ENCODE results near the gene ZDHHC15.
A peak's percentile ranks its signal among the peaks of the same experiment; 100 is the strongest.
"Not testable (repeated sequence)": the region's sequence is repeated elsewhere in the genome, so short reads cannot be mapped to it uniquely, and the experiment has no call there.

The ZDHHC15 gene, protein sequence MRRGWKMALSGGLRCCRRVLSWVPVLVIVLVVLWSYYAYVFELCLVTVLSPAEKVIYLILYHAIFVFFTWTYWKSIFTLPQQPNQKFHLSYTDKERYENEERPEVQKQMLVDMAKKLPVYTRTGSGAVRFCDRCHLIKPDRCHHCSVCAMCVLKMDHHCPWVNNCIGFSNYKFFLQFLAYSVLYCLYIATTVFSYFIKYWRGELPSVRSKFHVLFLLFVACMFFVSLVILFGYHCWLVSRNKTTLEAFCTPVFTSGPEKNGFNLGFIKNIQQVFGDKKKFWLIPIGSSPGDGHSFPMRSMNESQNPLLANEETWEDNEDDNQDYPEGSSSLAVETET

DNA sequence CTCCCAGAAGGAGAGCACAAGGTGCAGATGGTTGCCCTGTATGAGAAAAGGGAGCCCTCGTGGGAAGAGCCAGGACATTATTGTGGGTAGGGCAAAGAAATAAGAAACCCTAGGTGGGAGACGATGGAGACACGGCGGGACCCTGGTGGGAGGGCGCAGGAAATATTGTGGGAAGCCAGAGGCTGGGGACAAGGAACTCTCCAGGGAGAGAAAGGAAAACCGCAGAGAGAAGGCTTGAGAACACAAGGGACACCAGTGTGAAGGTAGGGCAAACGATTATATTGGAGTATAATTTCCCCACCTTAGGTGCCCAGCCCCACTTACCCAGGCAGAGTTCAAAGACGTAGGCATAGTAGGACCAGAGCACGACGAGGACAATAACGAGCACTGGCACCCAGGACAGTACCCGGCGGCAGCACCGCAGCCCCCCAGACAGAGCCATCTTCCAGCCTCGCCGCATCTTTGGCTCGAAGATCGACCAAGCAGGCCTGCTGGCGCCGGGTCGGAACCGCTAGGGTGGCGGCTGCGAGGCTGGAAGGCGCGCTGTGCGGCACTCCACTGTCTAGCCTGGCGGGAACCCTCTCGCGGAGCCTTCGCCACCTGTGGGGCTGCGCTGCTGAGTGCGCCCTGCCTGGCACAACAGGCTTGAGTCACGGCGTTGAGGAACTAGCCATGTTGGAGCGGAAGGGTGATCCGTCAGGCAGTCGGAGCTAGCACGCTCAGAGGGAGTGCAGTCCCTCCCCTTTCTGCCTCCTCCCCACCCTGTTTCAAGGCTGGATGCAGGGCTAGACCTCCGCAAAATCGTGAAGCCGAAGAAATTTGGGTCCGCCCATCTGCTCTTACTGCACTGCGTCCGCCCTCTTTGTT lies at the start of gene ZDHHC15:
TSS of gene ZDHHC15 (minus strand) at position 473 of the 867 bp plus-strand sequence. CDS start at position 460, 13 bp downstream.
- peak; percentile 30 for DNase-seq

GRCh38 chrX:75560544-75560943 lies 37.7 kb upstream of the ZDHHC15 start:
- not testable (repeated sequence) for DNase-seq

DNA sequence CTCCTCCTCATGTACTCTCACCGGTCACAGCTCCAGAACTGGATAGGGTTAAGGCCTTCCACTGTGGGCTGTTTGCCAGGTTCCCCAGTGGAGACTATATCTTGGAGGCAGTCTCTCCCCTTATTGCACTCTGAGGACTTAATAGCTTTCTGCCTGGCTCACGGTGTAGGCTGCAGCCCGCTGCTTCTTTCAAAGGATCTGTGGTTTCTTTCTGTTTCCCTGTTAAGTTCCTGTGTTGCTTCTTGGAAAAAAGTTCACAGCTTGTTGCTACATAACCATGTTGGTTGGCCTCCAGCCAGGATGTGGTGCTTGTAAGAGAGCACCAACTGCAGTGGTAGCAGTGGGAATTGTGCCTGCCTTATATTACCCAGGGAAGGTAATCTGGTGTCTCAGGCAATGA lies 24.9 kb upstream of the ZDHHC15 start:
- DNase-seq: no peak

DNA sequence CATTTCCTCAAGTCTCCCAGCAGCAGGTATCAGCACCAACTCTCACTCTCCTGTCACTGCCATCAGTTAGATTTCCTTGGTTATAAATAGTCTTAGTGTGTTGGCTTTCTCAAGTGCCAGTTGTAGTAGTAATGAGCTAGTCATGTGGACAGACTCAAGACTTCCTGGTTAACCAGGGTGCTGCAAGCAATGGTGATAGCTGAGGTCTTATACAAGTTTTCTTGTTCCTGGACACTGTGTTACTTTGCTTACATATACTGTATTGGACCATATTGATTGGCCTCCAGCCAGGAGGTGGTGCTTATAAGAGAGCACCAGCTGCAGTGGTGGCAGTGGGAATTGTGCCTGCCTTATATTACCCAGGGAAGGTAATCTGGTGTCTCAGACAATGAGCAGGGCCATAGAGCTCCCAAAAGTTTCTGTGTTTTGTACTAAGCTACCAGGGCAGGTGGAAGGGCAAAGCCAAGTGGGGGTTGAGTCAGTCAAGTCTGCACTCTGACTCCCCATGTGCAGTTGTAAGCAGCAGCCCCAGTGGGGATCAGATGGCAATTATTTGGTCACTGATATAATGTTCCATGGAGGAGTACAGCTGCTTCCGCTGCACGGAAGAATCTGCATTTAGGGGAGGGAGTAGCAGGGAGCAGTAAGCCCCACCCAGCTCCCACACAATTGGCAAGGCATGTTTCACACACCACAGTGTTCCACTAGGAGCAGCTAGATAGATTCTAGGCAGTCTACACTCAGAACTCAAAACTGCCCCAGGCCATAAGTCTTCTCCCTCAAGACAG lies 24.1 kb upstream of the ZDHHC15 start:
- DNase-seq: no peak

GRCh38 chrX:75544786-75545185 lies 21.9 kb upstream of the ZDHHC15 start:
- DNase-seq: no peak

GRCh38 chrX:75483933-75484332 lies 38.9 kb downstream of the ZDHHC15 start:
- DNase-seq: no peak

DNA sequence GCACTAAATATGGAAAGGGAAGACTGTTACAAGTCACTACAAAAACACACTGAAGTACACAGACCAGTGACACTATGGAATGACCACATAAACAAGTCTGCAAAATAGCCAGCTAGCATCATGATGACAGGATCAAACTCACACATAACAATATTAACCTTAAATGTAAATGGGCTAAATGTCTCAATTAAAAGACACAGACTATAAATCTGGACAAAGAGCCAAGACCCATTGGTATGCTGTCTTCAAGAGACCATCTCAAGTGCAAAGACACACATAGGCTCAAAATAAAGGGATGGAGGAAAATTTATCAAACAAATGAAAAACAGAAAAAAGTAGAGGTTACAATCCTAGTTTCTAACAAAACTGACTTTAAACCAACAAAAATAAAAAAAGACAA lies 61.1 kb downstream of the ZDHHC15 start:
- not testable (repeated sequence) for DNase-seq

DNA sequence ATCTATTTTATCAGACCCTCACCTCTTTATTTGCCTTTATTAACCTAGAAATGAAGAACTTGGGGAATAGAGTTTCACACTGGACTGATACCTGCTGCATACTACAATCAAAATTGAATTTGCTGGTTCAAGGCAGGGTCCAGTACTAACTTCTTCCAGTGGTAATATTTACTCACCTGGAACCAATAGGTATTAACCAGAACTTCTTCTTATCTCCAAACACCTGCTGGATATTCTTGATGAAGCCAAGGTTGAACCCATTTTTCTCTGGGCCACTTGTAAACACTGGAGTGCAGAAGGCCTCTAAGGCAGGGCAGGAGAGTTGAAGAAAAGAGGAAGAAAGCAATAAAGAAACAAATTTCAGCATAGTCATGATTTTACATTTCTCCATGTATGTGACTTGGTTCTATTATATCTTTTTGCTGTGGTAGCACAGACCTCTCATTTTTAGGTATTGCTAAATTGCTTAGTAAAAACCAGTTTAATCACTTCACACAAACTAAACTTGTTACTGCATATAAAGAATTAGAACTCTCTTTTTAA lies 101.1 kb downstream of the ZDHHC15 start:
- no peak for DNase-seq

DNA sequence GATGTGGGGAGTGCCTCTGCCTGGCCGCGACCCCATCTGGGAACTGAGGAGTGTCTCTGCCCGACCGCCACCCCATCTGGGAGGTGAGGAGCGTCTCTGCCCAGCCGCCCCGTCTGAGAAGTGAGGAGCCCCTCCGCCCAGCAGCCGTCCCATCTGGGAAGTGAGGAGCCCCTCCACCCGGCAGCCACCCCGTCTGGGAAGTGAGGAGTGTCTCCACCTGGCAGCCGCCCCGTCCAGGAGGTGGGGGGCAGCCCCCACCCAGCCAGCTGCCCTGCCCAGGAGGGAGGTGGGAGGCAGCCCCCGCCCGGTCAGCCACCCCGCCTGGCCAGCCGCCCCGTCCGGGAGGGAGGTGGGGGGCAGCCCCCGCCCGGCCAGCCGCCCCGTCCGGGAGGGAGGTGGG lies 115.7 kb downstream of the ZDHHC15 start:
- not testable (repeated sequence) for DNase-seq

DNA sequence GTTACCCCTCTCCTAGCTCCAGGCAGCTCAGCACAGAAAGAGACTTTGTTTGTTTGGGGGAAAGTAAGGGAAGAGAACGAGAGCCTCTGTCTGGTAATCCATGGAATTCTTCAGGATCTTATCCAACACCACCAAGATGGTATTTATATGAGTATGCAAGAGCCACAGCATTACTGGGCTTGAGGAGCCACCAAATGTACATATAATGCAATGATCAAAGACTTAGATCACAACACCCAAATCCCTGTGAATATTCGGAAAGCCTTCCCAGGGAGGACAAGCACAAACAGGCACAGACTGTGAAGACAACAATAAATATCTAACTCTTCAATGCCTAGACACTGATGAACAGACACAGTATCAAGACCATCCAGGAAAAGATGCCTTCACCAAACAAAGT lies 132.4 kb downstream of the ZDHHC15 start:
- DNase-seq: no peak

DNA sequence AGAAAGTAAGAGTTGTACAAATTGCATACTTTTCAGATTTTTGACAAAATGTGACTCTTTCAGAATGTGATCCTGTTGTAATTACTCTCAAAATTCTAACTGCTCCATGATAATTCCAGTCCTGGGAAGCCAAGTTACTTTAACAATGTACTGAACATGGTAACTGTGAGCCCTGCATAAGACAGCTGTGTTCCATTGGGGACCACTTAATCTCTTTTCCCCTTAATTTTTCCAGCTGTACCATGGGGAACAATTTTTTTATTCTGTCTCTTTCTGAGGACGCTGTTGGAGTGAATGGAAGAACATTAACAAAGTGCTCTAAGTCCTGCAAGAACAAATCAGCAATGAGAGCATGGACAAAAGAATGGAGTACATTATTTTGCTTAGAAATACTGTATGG lies 153.1 kb downstream of the ZDHHC15 start:
- no peak for DNase-seq

DNA sequence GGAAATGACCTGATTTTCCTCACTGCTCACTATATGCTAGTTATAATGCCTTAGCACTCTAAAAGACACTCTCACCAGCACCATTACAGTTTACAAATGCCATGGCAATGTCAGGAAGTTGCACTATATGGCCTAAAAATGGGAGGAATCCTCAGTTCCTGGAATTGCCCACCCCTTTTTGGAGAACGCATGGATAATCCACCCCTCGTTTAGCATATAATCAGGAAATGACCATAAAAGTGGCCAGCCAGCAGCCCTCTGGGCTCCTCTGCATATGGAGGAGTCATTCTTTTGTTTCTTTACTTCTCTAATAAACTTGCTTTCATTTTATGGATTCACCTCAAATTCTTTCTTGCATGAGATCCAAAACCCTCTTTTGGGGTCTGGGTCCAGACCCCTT lies 156.0 kb downstream of the ZDHHC15 start:
- DNase-seq: no peak

- no peak for DNase-seq
Observed at GRCh38 chrX:75365243-75365975, 157.4 kb downstream of the ZDHHC15 start.

DNA sequence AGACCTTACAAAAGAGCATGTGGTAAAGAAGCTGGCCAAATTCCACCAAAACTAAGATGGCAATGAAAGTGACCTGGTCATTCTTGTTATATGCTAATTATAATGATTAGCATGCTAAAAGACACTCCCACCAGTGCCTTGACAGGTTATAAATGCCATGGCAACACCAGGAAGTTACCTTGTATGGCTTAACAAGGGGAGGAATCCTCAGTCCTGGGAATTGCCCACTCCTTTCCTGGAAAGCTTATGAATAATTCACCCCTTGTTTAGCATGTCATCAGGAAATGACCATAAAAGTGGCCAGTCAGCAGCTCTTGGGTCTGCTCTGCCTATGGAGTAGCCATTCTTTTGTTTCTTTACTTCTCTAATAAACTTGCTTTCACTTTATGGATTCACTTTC lies 161.0 kb downstream of the ZDHHC15 start:
- DNase-seq: no peak

DNA sequence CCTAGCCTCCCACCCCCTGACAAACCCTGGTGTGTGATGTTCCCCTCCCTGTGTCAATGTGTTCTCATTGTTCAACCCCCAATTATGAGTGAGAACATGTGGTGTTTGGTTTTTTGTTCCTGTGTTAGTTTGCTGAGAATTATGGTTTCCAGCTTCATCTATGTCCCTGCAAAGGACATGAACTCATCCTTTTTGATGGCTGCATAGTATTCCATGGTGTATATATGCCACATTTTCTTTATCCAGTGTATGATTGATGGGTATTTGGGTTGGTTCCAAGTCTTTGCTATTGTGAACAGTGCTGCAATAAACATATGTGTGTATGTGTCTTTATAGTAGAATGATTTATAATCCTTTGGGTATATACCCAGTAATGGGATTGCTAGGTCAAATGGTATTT lies 174.2 kb downstream of the ZDHHC15 start:
- DNase-seq: not testable (repeated sequence)

- no peak for DNase-seq
Observed at GRCh38 chrX:75337525-75337924, 185.3 kb downstream of the ZDHHC15 start.

GRCh38 chrX:75335127-75335458 lies 187.7 kb downstream of the ZDHHC15 start:
- no peak for DNase-seq

GRCh38 chrX:75334407-75335126 lies 188.3 kb downstream of the ZDHHC15 start:
- DNase-seq: not testable (repeated sequence)

GRCh38 chrX:75327607-75328006 lies 195.2 kb downstream of the ZDHHC15 start:
- no peak for DNase-seq

All from CD4-positive, alpha-beta T cell treated with Interleukin-15 for 1 hour (primary cell).